ENCODE measurements around the gene PTCH1. TPM values are rescaled to one million over a fixed set of nuclear protein-coding genes. Genes with fewer than 3 reads are reported as not detected.
A peak's percentile ranks its signal among the peaks of the same experiment; 100 is the strongest.

Gene PTCH1
- total RNA-seq, 1 experiment from 2014 or later, result 4.3 TPM

GRCh38 chr9:95440447-95440846 is 76.3 kb downstream of the PTCH1 start:
- DNase-seq (ENCODE audit: low read depth), result no peak

GRCh38 chr9:95438561-95439357 is 78.0 kb downstream of the PTCH1 start:
- no peak for DNase-seq (ENCODE audit: low read depth)

- DNase-seq (ENCODE audit: low read depth), result no peak
Measured at GRCh38 chr9:95437559-95437958, 79.2 kb downstream of the PTCH1 start.

DNA sequence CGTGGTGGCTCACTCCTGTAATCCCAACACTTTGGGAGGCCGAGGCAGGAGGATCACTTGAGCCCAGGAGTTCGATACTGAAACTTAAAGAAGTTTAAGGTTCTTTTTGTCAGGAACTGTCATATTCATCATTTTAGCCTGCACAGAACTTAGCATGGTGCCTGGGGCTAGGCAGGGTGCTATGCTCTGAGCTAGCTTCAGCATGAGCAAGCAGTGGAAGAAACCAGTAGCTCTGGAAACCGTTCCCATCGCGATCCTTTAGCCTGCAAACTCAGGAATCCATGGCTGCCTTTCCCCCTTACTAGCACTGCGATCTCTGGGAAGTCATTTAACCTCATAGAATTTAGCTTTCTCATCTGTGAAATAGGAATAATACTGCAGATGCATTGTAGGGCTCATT is 80.4 kb downstream of the PTCH1 start:
- DNase-seq (ENCODE audit: low read depth), result no peak

DNA sequence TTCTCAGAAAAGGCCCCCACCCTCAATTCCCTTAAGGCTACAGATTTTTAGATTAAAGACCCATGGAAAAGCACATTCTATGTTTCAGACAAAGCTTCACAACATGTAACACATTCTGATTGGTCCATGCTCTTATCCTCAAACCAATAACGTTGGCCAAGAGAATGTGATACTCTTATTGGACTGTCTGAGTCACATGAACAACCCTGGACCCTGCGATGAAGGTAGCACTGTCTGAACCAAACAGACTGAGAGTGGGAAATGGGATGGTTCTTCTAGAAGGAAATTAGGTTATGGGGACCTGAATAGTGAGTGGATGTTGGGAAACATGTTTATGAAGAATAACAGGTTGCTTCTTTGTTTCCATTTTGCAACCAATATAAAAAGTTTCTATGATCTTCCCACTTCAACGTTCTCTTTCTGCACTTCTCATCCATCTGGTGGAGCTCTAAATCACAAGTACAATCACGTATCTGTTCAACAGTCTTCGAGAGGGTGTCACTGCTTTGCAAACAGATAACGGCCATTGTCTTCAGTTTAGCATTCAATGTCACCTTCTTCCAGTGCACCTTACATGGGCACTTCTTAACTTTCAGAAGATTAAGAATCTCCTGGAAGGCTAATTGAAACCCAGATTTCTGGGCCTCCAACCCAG is 81.6 kb downstream of the PTCH1 start:
- DNase-seq (ENCODE audit: low read depth), result no peak

- DNase-seq (ENCODE audit: low read depth), result peak; percentile 21
Measured at GRCh38 chr9:95434116-95435073, 82.4 kb downstream of the PTCH1 start.

- no peak for DNase-seq (ENCODE audit: low read depth)
Measured at GRCh38 chr9:95433096-95433819, 83.5 kb downstream of the PTCH1 start.

GRCh38 chr9:95431286-95431685 is 85.5 kb downstream of the PTCH1 start:
- no peak for DNase-seq (ENCODE audit: low read depth)

DNA sequence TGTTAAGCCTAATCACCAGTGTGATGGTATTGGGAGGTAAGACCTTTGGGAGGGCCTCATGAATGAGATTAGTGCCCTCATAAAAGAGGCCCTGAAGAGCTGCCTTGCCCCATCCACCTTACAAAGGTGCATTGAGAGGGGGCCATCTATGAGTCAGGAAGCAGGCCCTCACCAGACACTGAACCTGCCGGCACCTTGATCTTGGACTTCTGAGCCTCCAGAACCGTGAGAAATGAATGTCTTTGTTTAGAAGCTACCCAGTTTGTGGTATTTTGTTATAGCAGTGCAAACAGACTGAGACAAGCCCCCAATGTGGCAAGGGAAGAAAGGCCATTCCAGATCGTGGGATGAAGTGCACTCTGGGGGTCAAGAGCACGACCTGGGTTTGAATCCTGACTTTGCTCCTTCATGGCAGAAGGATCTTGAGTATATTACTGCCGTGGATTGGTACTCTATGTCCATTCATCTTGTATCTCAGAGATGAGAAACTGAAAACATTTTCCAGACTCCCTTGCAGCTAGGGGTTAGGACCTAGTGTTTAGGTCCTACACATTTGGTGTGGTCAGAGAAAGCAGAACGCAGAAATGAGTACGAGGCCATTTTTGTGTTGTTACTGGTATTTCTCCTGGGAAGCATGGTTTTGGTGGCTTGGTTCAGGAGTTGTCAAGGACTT is 86.7 kb downstream of the PTCH1 start:
- DNase-seq (ENCODE audit: low read depth), result no peak

GRCh38 chr9:95429096-95429495 is 87.7 kb downstream of the PTCH1 start:
- no peak for DNase-seq (ENCODE audit: low read depth)

- DNase-seq (ENCODE audit: low read depth), result peak; percentile 51
Measured at GRCh38 chr9:95425910-95426551, 90.7 kb downstream of the PTCH1 start.

- no peak for DNase-seq (ENCODE audit: low read depth)
Measured at GRCh38 chr9:95422650-95423049, 94.1 kb downstream of the PTCH1 start.

DNA sequence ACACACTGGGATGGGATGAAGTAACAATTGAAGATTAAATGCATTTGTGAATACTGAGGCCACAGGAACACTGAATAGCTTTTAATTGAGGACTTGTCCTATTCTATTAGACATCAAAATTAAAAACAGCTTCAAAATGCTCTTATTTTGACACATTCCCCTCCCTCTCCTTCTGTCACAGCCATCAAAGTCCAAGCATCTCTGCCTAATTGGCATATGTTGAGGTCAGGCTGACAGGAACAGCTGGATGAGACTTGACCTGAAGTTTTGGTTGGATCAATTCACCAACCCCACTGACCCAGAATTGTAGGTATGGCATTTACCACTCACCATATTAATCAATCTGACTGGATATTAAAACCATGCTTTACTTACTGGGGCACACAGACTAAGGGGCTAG is 96.3 kb downstream of the PTCH1 start:
- DNase-seq (ENCODE audit: low read depth), result no peak

DNA sequence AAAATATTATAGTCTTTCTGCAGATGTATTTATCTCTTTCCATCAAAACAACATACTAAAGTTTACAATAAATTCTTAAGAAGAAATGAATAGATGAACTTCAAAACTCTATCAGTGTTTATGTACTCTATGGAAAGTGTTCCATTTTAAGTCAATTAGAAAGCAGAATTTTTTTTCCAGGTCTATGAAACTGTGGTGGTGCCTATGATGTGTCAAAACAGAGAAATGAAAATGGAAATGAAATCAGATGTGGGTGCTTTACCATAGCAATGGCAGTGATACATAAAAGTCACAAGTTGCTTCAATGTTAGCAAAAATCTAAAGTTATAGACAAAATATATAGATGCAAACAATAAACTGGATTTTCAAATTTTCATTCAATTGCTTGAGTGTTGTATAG is 97.3 kb downstream of the PTCH1 start:
- no peak for DNase-seq (ENCODE audit: low read depth)

DNA sequence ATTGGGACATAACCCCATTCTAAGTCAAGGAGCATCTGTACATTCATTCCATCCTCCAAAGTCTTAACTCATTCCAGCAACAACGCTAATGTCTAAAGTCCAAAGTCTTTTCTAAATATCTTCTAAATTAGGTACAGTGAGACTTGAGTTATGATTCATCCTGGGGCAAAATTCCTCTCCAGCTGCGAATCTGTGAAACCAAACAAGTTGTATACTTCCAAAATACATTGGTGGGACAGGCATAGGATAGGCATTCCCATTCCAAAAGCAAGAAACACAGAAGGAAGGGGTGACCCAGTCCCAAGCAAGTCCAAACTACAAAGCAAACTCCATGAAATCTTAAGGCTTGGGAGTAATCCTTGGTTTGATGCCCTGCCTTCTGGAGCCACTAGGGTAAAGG is 101.6 kb downstream of the PTCH1 start:
- no peak for DNase-seq (ENCODE audit: low read depth)

DNA sequence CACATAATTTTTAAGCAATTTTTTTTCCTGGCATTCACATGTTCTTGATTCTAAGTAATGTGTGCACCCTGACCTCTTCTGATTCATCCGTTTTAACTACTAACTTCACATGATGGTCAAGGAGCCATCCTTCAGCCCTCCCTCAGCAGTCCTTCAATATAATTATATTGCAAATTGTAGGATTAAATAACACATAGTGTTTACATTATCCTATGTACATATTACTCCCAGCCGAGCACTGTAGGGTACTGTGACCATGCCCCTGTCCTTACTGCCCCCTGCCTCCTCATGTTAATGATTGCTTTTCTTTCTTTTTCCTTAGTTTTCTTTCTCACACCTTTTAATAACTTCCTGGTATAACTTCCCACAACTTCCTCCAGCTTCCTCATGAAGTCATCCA is 103.0 kb downstream of the PTCH1 start:
- no peak for DNase-seq (ENCODE audit: low read depth)

DNA sequence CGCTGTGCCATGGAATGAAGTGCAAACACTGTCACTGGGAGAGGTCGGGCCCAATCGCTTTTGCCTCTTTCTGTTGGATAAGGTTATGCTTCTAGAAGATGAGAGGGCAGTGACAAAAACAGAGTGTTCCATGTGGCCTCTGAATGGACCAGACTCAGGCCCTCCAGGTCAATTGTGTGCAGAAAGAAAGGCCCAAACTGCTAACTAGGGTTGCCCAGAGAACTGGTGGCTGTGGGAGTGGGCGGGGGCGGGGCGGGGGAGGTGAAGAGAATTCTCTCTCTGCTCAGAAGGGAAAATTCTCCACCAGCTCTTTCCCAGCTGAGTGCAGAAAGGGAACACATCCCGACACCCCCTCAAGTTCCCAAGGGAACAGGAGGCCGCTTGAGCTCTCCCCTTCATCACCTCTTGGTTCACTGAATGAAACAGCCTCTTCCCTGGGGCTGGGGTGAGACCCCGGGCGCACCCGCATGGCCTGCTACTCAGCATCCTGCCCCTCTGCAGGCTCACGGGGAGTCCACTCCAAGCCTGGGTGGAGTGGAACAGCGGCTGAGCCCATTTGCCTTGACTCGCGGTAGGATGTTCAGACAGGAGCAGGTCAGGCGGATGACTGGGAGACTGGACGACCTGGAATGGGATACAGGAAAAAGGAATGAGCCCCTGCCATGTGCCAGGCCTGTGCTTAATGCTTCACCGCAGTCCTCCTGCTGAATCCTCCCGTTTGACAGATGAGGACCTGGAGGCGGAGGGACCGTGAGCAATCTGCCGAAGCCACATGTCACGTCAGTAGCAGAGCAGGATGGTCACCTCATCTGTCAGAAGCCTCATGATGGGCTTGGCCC is 105.5 kb downstream of the PTCH1 start:
- no peak for DNase-seq (ENCODE audit: low read depth)

DNA sequence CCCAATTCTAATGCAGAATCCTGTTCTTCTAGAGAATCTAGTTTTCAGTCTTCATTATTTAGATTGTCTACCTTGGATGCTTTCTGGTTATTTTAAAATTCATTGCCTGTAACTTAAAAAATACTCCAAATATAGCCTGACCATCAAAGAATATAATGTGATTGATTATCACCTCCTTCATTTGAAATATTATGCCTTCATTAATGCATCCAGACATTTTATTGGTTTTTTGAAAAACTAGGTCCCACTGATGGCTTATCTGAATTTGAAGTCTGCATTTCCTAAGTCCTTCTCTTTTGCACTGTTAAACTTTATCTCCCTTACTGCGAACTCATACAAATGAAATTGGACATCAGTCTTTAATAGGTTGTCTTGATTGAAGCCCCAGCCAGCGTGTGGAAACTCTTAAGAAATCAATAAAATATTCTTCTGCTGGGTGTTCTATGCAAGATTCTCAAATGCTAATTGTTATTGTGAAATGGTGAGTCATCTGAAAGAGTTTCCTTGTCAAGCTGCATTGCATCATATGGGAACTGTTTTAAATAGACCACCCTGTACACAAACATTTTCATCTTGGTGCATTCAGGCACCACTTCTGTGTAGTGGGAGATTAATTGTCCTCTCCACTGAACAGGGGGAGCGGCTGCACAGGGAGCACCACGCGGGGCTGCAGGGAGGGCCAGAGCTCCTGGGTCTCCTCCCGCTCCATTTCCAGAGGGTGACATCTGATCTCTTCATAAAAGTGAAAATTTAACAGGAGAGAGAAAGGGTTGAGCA is 106.9 kb downstream of the PTCH1 start:
- peak; percentile 30 for DNase-seq (ENCODE audit: low read depth)

DNA sequence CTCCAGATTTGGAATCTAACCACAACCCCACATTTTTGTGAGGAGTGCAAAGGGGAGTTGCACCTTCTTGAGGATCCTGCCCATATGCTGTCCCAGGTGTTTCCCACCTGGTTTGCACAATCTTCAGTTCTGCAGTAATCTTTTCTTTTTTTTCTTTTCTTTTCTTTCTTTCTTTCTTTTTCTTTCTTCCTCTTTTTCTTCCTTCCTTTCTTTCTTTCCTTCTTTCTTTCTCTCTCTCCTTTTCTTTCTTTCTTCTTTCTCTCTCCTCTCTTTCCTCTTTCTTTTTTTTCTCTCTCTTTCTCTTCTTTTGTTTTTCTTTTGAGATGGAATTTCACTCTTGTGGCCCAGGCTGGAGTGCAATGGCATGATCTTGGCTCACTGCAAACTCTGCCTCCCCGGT is 109.2 kb downstream of the PTCH1 start:
- no peak for DNase-seq (ENCODE audit: low read depth)

Data from Daoy (cell line).